K562 (cell line): ENCODE data around the gene GCNT1. TPM values are rescaled to one million over a fixed set of nuclear protein-coding genes. Genes with fewer than 3 reads are reported as not detected.

Experiments
- ATAC-seq: fragments of 200-7000 bp; cut with Tn5 transposase; 3 replicates; pipeline ENCODE4 v1.9.1; 2020; ENCODE audit warnings: moderate library complexity
- BruUV-seq: library from RNA; stranded (reverse); fragments of 400-500 nt; replicated peaks from 2 replicates; lab custom pipeline; 2021; lab: Mats Ljungman, UMichigan
- CTCF ChIA-PET: fragments of 300-600 bp; formaldehyde crosslinking; extraction: SDS; loops from one replicate; lab custom pipeline; 2021; ENCODE audit warnings: low intra/inter-chr PET ratio; lab: Yijun Ruan, JAX
- POLR2A ChIA-PET: fragments of 300-600, 350-650 bp; sonication (Branson Sonifier 250); formaldehyde crosslinking; extraction: SDS; loops from one replicate; lab custom pipeline; 2021; ENCODE audit warnings: antibody characterized with exemption, inconsistent platforms; lab: Yijun Ruan, JAX
- DNase-seq, 4 experiments: peaks; one replicate each; pipeline versions ENCODE4 v3.0.0 to v3.0.0-alpha.2; 2011 to 2018; ENCODE audit warnings: low spot score in 3 of 4, mixed read lengths in 3 of 4; ENCODE audit errors: extremely low read depth in 1 of 4
- FAIRE-seq: peaks from 2 replicates; lab custom pipeline; 2011; peaks lifted over from hg19 to GRCh38; lab: Jason Lieb, UNC
- H2AFZ ChIP-seq: 2 replicates; pipeline ENCODE4 v1.6.0; 2011; ENCODE audit warnings: low read depth, low read length, control low read depth, inconsistent platforms
- H3K27ac ChIP-seq: fragments of 200-600 bp; 3 replicates; pipeline ENCODE4 v1.8.0; 2011; ENCODE audit warnings: low read depth, mild to moderate bottlenecking, control low read depth, inconsistent platforms, low read length, moderate library complexity, mixed read lengths; ENCODE audit errors: extremely low read depth
- H3K27me3 ChIP-seq, 2 experiments: fragments of 300-600 bp in 1 of 2; 2 replicates in 1 of 2; 3 replicates in 1 of 2; pipeline versions ENCODE4 v1.6.0 to v1.8.0; 2011; ENCODE audit warnings: inconsistent platforms in 2 of 2, low read length in 2 of 2, mild to moderate bottlenecking in 1 of 2, mixed read lengths in 1 of 2, moderate library complexity in 1 of 2; ENCODE audit not compliant: control insufficient read depth in 2 of 2, insufficient read depth in 2 of 2
- H3K36me3 ChIP-seq: fragments of 300-600 bp; 3 replicates; pipeline ENCODE4 v1.8.0; 2011; ENCODE audit warnings: mild to moderate bottlenecking, low read length, inconsistent platforms; ENCODE audit not compliant: control insufficient read depth, insufficient read depth
- H3K4me1 ChIP-seq, 2 experiments: fragments of 200-600 bp in 1 of 2; replicated peaks in 1 of 2; 2 replicates in 1 of 2; 3 replicates in 1 of 2; pipeline versions ENCODE4 v1.5.1 to v1.8.0; 2011; ENCODE audit warnings: inconsistent platforms in 2 of 2, low read length in 2 of 2, mild to moderate bottlenecking in 1 of 2, mixed read lengths in 1 of 2, moderate library complexity in 1 of 2; ENCODE audit not compliant: control insufficient read depth in 2 of 2, insufficient read depth in 2 of 2
- H3K4me2 ChIP-seq: 2 replicates; pipeline ENCODE4 v1.6.1; 2011; ENCODE audit warnings: low read length, control low read depth, inconsistent platforms, mixed read lengths; ENCODE audit not compliant: insufficient read depth
- H3K4me3 ChIP-seq: fragments of 200-600 bp; sonication (generic), shearing (Covaris generic); 2 replicates; pipeline ENCODE4 v1.5.1; 2016; ENCODE audit warnings: control low read depth, inconsistent platforms
- H3K79me2 ChIP-seq: fragments of 200-600 bp; 3 replicates; pipeline ENCODE4 v1.8.0; 2011; ENCODE audit warnings: low read length, inconsistent platforms; ENCODE audit not compliant: control insufficient read depth, insufficient read depth
- H3K9ac ChIP-seq, 2 experiments: 2 replicates each; pipeline versions ENCODE4 v1.6.0 to v1.6.1; 2011; ENCODE audit warnings: low read depth in 2 of 2, low read length in 2 of 2, control low read depth in 1 of 2, inconsistent platforms in 1 of 2, mild to moderate bottlenecking in 1 of 2, mixed read lengths in 1 of 2; ENCODE audit not compliant: insufficient read depth in 1 of 2
- H3K9me1 ChIP-seq: one replicate; pipeline ENCODE4 v1.6.0; 2011; ENCODE audit warnings: inconsistent platforms, mild to moderate bottlenecking, low read length, moderate library complexity; ENCODE audit not compliant: control insufficient read depth, insufficient read depth
- H3K9me3 ChIP-seq: replicated peaks from 2 replicates; pipeline ENCODE4 v1.5.1; 2011; ENCODE audit warnings: low read depth, low read length, inconsistent platforms; ENCODE audit not compliant: control insufficient read depth, insufficient read depth
- H4K20me1 ChIP-seq: replicated peaks from 2 replicates; pipeline ENCODE4 v1.6.1; 2011; ENCODE audit warnings: low read length, inconsistent platforms, mixed read lengths; ENCODE audit not compliant: control insufficient read depth, insufficient read depth
- BCL6 ChIP-seq: fragments of 250-450 bp; sonication (Bioruptor Pico); IDR thresholded peaks from 2 replicates; pipeline ENCODE4 v1.4.0; 2020
- CAMTA2 ChIP-seq: fragments of 250-450 bp; sonication (Bioruptor Pico); conservative IDR thresholded peaks from 2 replicates; pipeline ENCODE4 v1.5.1; 2022
- ELF1 ChIP-seq: fragments of 200-800 bp; sonication (Bioruptor generic); IDR thresholded peaks from 2 replicates; pipeline ENCODE4 v1.6.1; 2016; ENCODE audit warnings: missing genetic modification characterization, missing compliant biosample characterization
- HEY1 ChIP-seq: fragments of 250-450 bp; sonication (Bioruptor Pico); IDR thresholded peaks from 2 replicates; pipeline ENCODE4 v1.5.0; 2020; ENCODE audit warnings: mild to moderate bottlenecking, moderate library complexity, borderline replicate concordance
- SOX6 ChIP-seq: fragments of 450-650 bp; IDR thresholded peaks from 2 replicates; pipeline ENCODE4 v1.6.1; 2014; ENCODE audit warnings: mild to moderate bottlenecking
- TEAD4 ChIP-seq, 2 experiments: sonication (generic) in 1 of 2; formaldehyde crosslinking in 1 of 2; IDR thresholded peaks; 2 replicates each; pipeline versions ENCODE4 v1.6.1 to v1.8.0; 2012 to 2022; ENCODE audit warnings: borderline replicate concordance in 1 of 2, inconsistent platforms in 1 of 2, low read length in 1 of 2, mild to moderate bottlenecking in 1 of 2, missing genetic modification reagents in 1 of 2
- ZNF134 ChIP-seq: fragments of 250-450 bp; sonication (Bioruptor Pico); conservative IDR thresholded peaks from 2 replicates; pipeline ENCODE4 v1.4.0; 2020
- ZNF551 ChIP-seq: fragments of 250-450 bp; sonication (Bioruptor Pico); IDR thresholded peaks from 2 replicates; pipeline ENCODE4 v1.5.0; 2021; ENCODE audit warnings: mild to moderate bottlenecking, moderate library complexity
- ZNF77 ChIP-seq: fragments of 250-450 bp; sonication (Bioruptor Pico); IDR thresholded peaks from 2 replicates; pipeline ENCODE4 v1.5.0; 2020
- WGBS: fragments of 100-300 bp; shearing (Covaris generic); methylation state at CpG from one replicate; pipeline ENCODE4 v1.1.6; 2016; ENCODE audit warnings: low coverage, mixed read lengths; ENCODE audit not compliant: insufficient coverage; ENCODE audit errors: missing lambda C conversion rate; 5-methylcytosine and 5-hydroxymethylcytosine counted together
- in situ Hi-C: fragments of 300-500 bp; cut with MboI; formaldehyde crosslinking; loops from 4 replicates; pipeline ENCODE4 v1.15.0; 2018; ENCODE audit warnings: inconsistent platforms, mixed read lengths
- intact Hi-C: fragments of 100-400 bp; cut with micrococcal nuclease; formaldehyde crosslinking; loops from 2 replicates; pipeline ENCODE4 v1.14.2; 2022
- polyA plus RNA-seq, 8 experiments: library from polyadenylated mRNA; depleted of rRNA in 4 of 8; stranded (reverse) in 5 of 8; unstranded in 3 of 8; fragments of >200 nt; fragmentation: Nextera tagmentation in 2 of 8; fragmentation: Illumina TruSeq in 1 of 8; extraction: Ambion mirVana in 2 of 8; extraction: Trizol in 1 of 8; gene quantifications; 2 replicates each; pipeline versions ENCODE4 v1.2.1 to v1.2.3, GENCODE V29; 2011 to 2014; ENCODE audit warnings: inconsistent platforms in 1 of 8, missing spikeins in 1 of 8
- total RNA-seq, 7 experiments: library from RNA; depleted of rRNA in 6 of 7; stranded (reverse); fragments of >200 nt in 6 of 7; fragmentation: Illumina TruSeq in 2 of 7; extraction: Trizol in 2 of 7; gene quantifications; 2 replicates each; pipeline versions ENCODE4 v1.2.1 to v1.2.3, GENCODE V29; 2011 to 2021; ENCODE audit warnings: low replicate concordance in 1 of 7
- TF ChIP-seq, protein P1 (sequence below): fragments of 250-450 bp; sonication (Bioruptor Pico); IDR thresholded peaks from 2 replicates; pipeline ENCODE4 v1.4.0; 2020

Gene GCNT1
- total and polyA plus RNA-seq, 9 of the 15 experiments (the other 6 are each of a cell fraction or from before 2014, with no cell fraction given), result 0.01 to 0.71 (median 0.10) TPM

DNA sequence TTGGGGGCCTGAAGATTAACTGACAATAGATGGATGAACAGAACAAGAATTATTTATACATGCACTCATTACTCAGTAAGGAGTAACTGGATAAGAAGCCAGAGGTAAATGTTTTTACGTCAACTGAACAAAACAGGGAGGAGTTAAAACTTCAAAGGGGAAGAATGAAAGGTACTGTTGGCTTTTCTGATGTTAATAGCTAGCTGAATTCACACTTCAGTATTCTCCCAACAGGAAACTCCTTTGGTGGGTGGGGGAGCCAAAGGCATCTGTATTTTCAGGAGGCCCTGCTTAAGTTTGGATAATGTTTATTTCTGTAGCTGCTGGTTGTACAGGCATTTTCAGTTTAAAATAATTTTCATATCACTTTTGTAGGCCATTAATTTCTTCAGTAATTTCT is 41.6 kb upstream of the GCNT1 start:
- no peak overlapping the region for H2AFZ ChIP-seq
- no peaks in the 10 kb centered on the region for H3K9me1 ChIP-seq
- 0% methylated on average over 1 of the region's 1 CpG for WGBS
- in situ Hi-C loops, result no loop called here
- ATAC-seq (no peak), DNase-seq (no peak), FAIRE-seq (no peak)
- H3K4me3 ChIP-seq, result no peak overlapping the region
- ChIA-PET POLR2A (no interaction called here), CTCF (no interaction called here)
- H3K79me2 ChIP-seq, result no peaks in the 10 kb centered on the region
- no peaks in the 10 kb centered on the region for H3K9me3 ChIP-seq
- intact Hi-C loops, result loop anchor here (10.0 kb wide), 1 partner anchor 53 kb away; no protein-coding TSS in a partner anchor
- H3K4me2 ChIP-seq, result no peak overlapping the region
- H3K9ac ChIP-seq, result no peak overlapping the region
- TF ChIP-seq ELF1 (tag) (no peak), TEAD4 (IDR thresholded peaks at IDR 0.05; ENCODE audit: low read length) (no peak), TEAD4 (CRISPR knock-in tag; IDR thresholded peaks at IDR 0.05; ENCODE audit: borderline replicate concordance) (no peak), SOX6 (no peak), ZNF134 (CRISPR knock-in tag) (no peak), ZNF77 (CRISPR knock-in tag) (no peak), ZNF551 (no peak), CAMTA2 (CRISPR knock-in tag) (no peak), HEY1 (CRISPR knock-in tag) (no peak), BCL6 (CRISPR knock-in tag) (no peak)
- TF ChIP-seq, protein P1, sequence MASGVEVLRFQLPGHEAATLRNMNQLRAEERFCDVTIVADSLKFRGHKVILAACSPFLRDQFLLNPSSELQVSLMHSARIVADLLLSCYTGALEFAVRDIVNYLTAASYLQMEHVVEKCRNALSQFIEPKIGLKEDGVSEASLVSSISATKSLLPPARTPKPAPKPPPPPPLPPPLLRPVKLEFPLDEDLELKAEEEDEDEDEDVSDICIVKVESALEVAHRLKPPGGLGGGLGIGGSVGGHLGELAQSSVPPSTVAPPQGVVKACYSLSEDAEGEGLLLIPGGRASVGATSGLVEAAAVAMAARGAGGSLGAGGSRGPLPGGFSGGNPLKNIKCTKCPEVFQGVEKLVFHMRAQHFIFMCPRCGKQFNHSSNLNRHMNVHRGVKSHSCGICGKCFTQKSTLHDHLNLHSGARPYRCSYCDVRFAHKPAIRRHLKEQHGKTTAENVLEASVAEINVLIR, result no peak
- H3K36me3 ChIP-seq, result no peaks in the 10 kb centered on the region
- no peaks in the 10 kb centered on the region for H3K4me1 ChIP-seq
- no peaks in the 10 kb centered on the region; a peak in 1 of 5 replicates for H3K27me3 ChIP-seq
- no peak overlapping the region for H3K27ac ChIP-seq
- no TSS peak for BruUV-seq
- H4K20me1 ChIP-seq, result no peaks in the 10 kb centered on the region
